Smooth muscle cell (in vitro differentiated cells): Measurements from ENCODE around the gene PDIK1L. TPM values are rescaled to one million over a fixed set of nuclear protein-coding genes. Genes with fewer than 3 reads are reported as not detected.

Experiments used
- DNase-seq: peaks from one replicate; lab custom pipeline; 2025; ENCODE audit not compliant: unreplicated experiment; lab: John Stamatoyannopoulos, UW
- H2AFZ ChIP-seq: fragments of 200-600 bp; sonication (generic); 2 replicates; pipeline ENCODE4 v1.6.0; 2016; ENCODE audit warnings: antibody characterized with exemption, low read depth, mild to moderate bottlenecking
- H3F3A ChIP-seq: fragments of 200-600 bp; sonication (generic); 2 replicates; pipeline ENCODE4 v1.6.0; 2017; ENCODE audit warnings: antibody characterized with exemption, low read depth
- H3K27ac ChIP-seq: fragments of 200-600 bp; sonication (generic); 2 replicates; pipeline ENCODE4 v1.5.1; 2016; ENCODE audit warnings: low read depth, mild to moderate bottlenecking
- H3K27me3 ChIP-seq: fragments of 200-600 bp; sonication (generic); 2 replicates; pipeline ENCODE4 v1.6.1; 2016; ENCODE audit warnings: low read depth, mild to moderate bottlenecking
- H3K36me3 ChIP-seq: fragments of 200-600 bp; sonication (generic); 2 replicates; pipeline ENCODE4 v1.5.1; 2016; ENCODE audit warnings: low read depth
- H3K4me1 ChIP-seq: fragments of 200-600 bp; sonication (generic); 2 replicates; pipeline ENCODE4 v1.5.1; 2016; ENCODE audit warnings: low read depth
- H3K4me2 ChIP-seq: fragments of 200-600 bp; sonication (generic); 2 replicates; pipeline ENCODE4 v1.6.0; 2016; ENCODE audit warnings: mild to moderate bottlenecking
- H3K4me3 ChIP-seq: fragments of 200-600 bp; sonication (generic); 2 replicates; pipeline ENCODE4 v1.5.1; 2016; ENCODE audit warnings: mild to moderate bottlenecking
- H3K79me2 ChIP-seq: fragments of 200-600 bp; sonication (generic); 2 replicates; pipeline ENCODE4 v1.6.0; 2016; ENCODE audit warnings: low read depth, mild to moderate bottlenecking
- H3K9ac ChIP-seq: fragments of 200-600 bp; sonication (generic); 2 replicates; pipeline ENCODE4 v1.6.0; 2016; ENCODE audit warnings: low read depth
- H3K9me3 ChIP-seq: fragments of 200-600 bp; sonication (generic); replicated peaks from 2 replicates; pipeline ENCODE4 v1.5.1; 2016; ENCODE audit warnings: low read depth
- H4K20me1 ChIP-seq: fragments of 200-600 bp; sonication (generic); 2 replicates; pipeline ENCODE4 v1.6.0; 2016; ENCODE audit warnings: low read depth
- CTCF ChIP-seq: fragments of 200-600 bp; sonication (generic); IDR thresholded peaks from 2 replicates; pipeline ENCODE4 v1.5.1; 2017; ENCODE audit warnings: borderline replicate concordance, mild to moderate bottlenecking, antibody characterized with exemption; ENCODE audit not compliant: insufficient read depth, poor library complexity, severe bottlenecking
- WGBS: methylation state at CpG from one replicate; pipeline ENCODE4 v1.1.7; 2016; ENCODE audit warnings: low lambda C conversion rate; 5-methylcytosine and 5-hydroxymethylcytosine counted together
- polyA plus RNA-seq: library from polyadenylated mRNA; unstranded; fragments of >200 nt; fragmentation: Nextera tagmentation; extraction: Ambion mirVana; gene quantifications from 2 replicates; pipeline ENCODE4 v1.2.1, GENCODE V29; 2016
- total RNA-seq: library from RNA; depleted of rRNA; stranded (reverse); fragments of >200 nt; gene quantifications from 2 replicates; pipeline ENCODE4 v1.2.3, GENCODE V29; 2014

The PDIK1L gene
- total and polyA plus RNA-seq, 2 experiments from 2014 or later: 1.9 to 3.7 TPM

DNA sequence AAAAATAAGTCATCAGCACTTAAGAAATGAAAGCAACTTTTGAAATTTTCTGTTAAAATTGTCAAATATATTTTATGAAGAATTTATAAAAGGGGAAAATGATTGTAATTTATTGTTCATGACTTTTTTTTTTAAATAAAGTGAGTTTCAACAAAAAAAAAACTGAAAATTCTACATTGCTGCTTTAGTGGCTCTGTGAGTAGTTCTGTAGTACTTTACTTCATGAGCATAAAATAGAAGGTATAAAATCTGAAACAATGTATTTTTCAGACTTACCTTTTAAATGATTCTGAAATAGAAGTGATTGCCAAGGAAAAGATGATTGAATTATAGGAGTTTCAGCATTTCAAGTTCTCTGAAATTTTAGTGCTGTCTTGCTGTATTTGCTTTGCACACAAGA, 13.8 kb downstream of the PDIK1L start:
- TF ChIP-seq CTCF: no peak
- H3K27me3 ChIP-seq: no peaks in the 10 kb centered on the region
- no peak overlapping the region for H3K9ac ChIP-seq
- H2AFZ ChIP-seq: no peak overlapping the region
- H3K4me3 ChIP-seq: no peak overlapping the region
- no peak overlapping the region for H3K4me2 ChIP-seq
- H3K79me2 ChIP-seq: no peaks in the 10 kb centered on the region
- no peaks in the 10 kb centered on the region for H3K4me1 ChIP-seq
- H4K20me1 ChIP-seq: no peaks in the 10 kb centered on the region
- no peak overlapping the region for H3K27ac ChIP-seq
- peaks cover 16% of the 10 kb centered on the region for H3F3A ChIP-seq
- DNase-seq: no peak
- no peaks in the 10 kb centered on the region for H3K36me3 ChIP-seq
- no peaks in the 10 kb centered on the region for H3K9me3 ChIP-seq

DNA sequence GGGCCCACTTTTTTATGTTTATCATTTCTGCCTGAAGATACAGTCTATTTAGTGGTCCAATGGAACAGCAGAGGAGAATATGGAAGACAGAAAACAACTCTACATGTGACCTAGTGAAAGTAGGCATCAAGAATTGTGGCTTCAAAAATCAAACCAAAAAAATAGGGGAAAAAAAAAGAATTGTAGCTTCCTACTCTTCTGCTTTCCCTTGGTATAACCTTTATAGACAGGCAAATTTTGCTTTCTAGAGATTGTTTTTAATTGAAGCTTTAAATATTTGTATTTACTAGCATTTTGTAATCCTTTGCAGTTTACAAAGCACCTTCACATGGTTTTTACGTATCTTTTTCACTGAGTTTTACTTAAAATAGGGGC, 14.3 kb downstream of the PDIK1L start:
- no peak overlapping the region for H3K9ac ChIP-seq
- no peak overlapping the region for H2AFZ ChIP-seq
- H3K4me2 ChIP-seq: no peak overlapping the region
- WGBS: 70% methylated on average over 1 of the region's 1 CpG
- no peak overlapping the region for H3K4me3 ChIP-seq
- no peak overlapping the region for H3K27ac ChIP-seq
- peaks cover 16% of the 10 kb centered on the region for H3F3A ChIP-seq
- TF ChIP-seq CTCF: no peak
- no peaks in the 10 kb centered on the region for H3K9me3 ChIP-seq
- H3K36me3 ChIP-seq: no peaks in the 10 kb centered on the region
- no peaks in the 10 kb centered on the region for H4K20me1 ChIP-seq
- DNase-seq: no peak
- no peaks in the 10 kb centered on the region for H3K27me3 ChIP-seq
- no peaks in the 10 kb centered on the region for H3K4me1 ChIP-seq
- H3K79me2 ChIP-seq: no peaks in the 10 kb centered on the region

GRCh38 chr1:26126321-26127084, 14.9 kb downstream of the PDIK1L start:
- Histone ChIP-seq H3K4me1 (no peaks in the 10 kb centered on the region), H3K9me3 (no peaks in the 10 kb centered on the region), H4K20me1 (no peaks in the 10 kb centered on the region), H2AFZ (no peak overlapping the region), H3K4me3 (no peak overlapping the region), H3K27me3 (no peaks in the 10 kb centered on the region), H3K4me2 (no peak overlapping the region), H3K27ac (no peak overlapping the region), H3K79me2 (no peaks in the 10 kb centered on the region), H3K9ac (no peak overlapping the region), H3F3A (peaks cover 16% of the 10 kb centered on the region), H3K36me3 (no peaks in the 10 kb centered on the region)
- no peak for TF ChIP-seq CTCF
- no peak for DNase-seq
- WGBS: 61% methylated on average over 9 of the region's 9 CpGs
